GM21367 (cell line): ENCODE data around the gene BTN2A1.
"Not testable (repeated sequence)": the region's sequence is repeated elsewhere in the genome, so short reads cannot be mapped to it uniquely, and the experiment has no call there.

Experiments
- ATAC-seq: cut with Tn5 transposase; IDR thresholded peaks from one replicate; pipeline ENCODE4 v1.9.1; 2021; ENCODE audit not compliant: unreplicated experiment

Gene BTN2A1

GRCh38 chr6:26432627-26433201 lies 25.0 kb upstream of the BTN2A1 start:
- no peak for ATAC-seq

GRCh38 chr6:26433680-26434079 lies 24.1 kb upstream of the BTN2A1 start:
- not testable (repeated sequence) for ATAC-seq

GRCh38 chr6:26436018-26436417 lies 21.7 kb upstream of the BTN2A1 start:
- ATAC-seq: no peak

GRCh38 chr6:26437550-26437949 lies 20.2 kb upstream of the BTN2A1 start:
- ATAC-seq: no peak

- ATAC-seq: no peak
Measured at GRCh38 chr6:26438000-26438399, 19.8 kb upstream of the BTN2A1 start.

GRCh38 chr6:26439151-26440125 lies 18.3 kb upstream of the BTN2A1 start:
- no peak for ATAC-seq

- no peak for ATAC-seq
Measured at GRCh38 chr6:26440977-26441358, 16.8 kb upstream of the BTN2A1 start.

- ATAC-seq: no peak
Measured at GRCh38 chr6:26441977-26442376, 15.8 kb upstream of the BTN2A1 start.

GRCh38 chr6:26445934-26446667 lies 11.7 kb upstream of the BTN2A1 start:
- peak; percentile 60 for ATAC-seq

GRCh38 chr6:26447257-26447656 lies 10.5 kb upstream of the BTN2A1 start:
- ATAC-seq: no peak

- no peak for ATAC-seq
Measured at GRCh38 chr6:26450240-26450639, 7.5 kb upstream of the BTN2A1 start.

- ATAC-seq: no peak
Measured at GRCh38 chr6:26452631-26453235, 5.0 kb upstream of the BTN2A1 start.

- ATAC-seq: no peak
Measured at GRCh38 chr6:26454631-26455030, 3.1 kb upstream of the BTN2A1 start.

GRCh38 chr6:26455357-26455970 lies 2.3 kb upstream of the BTN2A1 start:
- ATAC-seq: no peak

GRCh38 chr6:26457264-26457805 lies 420 bp upstream of the BTN2A1 start:
- no peak for ATAC-seq

- no peak for ATAC-seq
Measured at GRCh38 chr6:26459023-26459810, 1.5 kb downstream of the BTN2A1 start.

GRCh38 chr6:26461353-26461752 lies 3.6 kb downstream of the BTN2A1 start:
- ATAC-seq: not testable (repeated sequence)

- ATAC-seq: no peak
Measured at GRCh38 chr6:26464014-26464413, 6.3 kb downstream of the BTN2A1 start.

GRCh38 chr6:26464416-26465131 lies 6.8 kb downstream of the BTN2A1 start:
- ATAC-seq: no peak
